HuH-7.5 (cell line): ENCODE measurements around the gene POMP.

Experiments used
- DNase-seq: peaks from one replicate; pipeline ENCODE4 v3.0.0; 2011; ENCODE audit warnings: low spot score

The POMP gene

GRCh38 chr13:28693605-28694491 is 34.9 kb downstream of the POMP start:
- DNase-seq: peak; percentile 23

- DNase-seq: no peak
These were observed 38.5 kb downstream of the POMP start for GRCh38 chr13:28697441-28697840.

GRCh38 chr13:28699246-28699645 is 40.3 kb downstream of the POMP start:
- DNase-seq: no peak

- no peak for DNase-seq
These were observed 45.4 kb downstream of the POMP start for GRCh38 chr13:28704282-28704681.

GRCh38 chr13:28704919-28705318 is 46.0 kb downstream of the POMP start:
- DNase-seq: no peak

GRCh38 chr13:28705461-28706083 is 46.6 kb downstream of the POMP start:
- no peak for DNase-seq

- no peak for DNase-seq
These were observed 48.9 kb downstream of the POMP start for GRCh38 chr13:28707629-28708427.

GRCh38 chr13:28710161-28710560 is 51.2 kb downstream of the POMP start:
- DNase-seq: no peak

GRCh38 chr13:28714651-28715050 is 55.7 kb downstream of the POMP start:
- DNase-seq: no peak

GRCh38 chr13:28716511-28716910 is 57.6 kb downstream of the POMP start:
- DNase-seq: no peak

- no peak for DNase-seq
These were observed 58.2 kb downstream of the POMP start for GRCh38 chr13:28717170-28717569.

GRCh38 chr13:28718196-28718542 is 59.2 kb downstream of the POMP start:
- DNase-seq: no peak

- peak; percentile 91 for DNase-seq
These were observed 59.8 kb downstream of the POMP start, which contains the start of gene SLC46A3 for GRCh38 chr13:28718543-28719226. TSS of gene SLC46A3 (minus strand) at chr13:28718970. CDS start at chr13:28717998, 972 bp downstream.

- DNase-seq: no peak
These were observed 60.5 kb downstream of the POMP start for GRCh38 chr13:28719227-28720055.

- no peak for DNase-seq
These were observed 64.9 kb downstream of the POMP start for GRCh38 chr13:28723806-28724205.

- no peak for DNase-seq
These were observed 66.2 kb downstream of the POMP start for GRCh38 chr13:28725046-28725610.
